Measurements from ENCODE around the gene WWOX. TPM values are rescaled to one million over a fixed set of nuclear protein-coding genes. Genes with fewer than 3 reads are reported as not detected.

The WWOX gene
- total RNA-seq, 1 donor from 2014 or later, result 28.2 TPM

- no peaks in the 10 kb centered on the region for H3K9me3 Mint-ChIP-seq
- no peaks in the 10 kb centered on the region for H3K27me3 Mint-ChIP-seq
- no peaks in the 10 kb centered on the region for H3K36me3 Mint-ChIP-seq
- no peak overlapping the region for H3K4me3 Mint-ChIP-seq
- DNase-seq (ENCODE audit: extremely low spot score, unreplicated experiment), result no peak
- H3K4me1 Mint-ChIP-seq (ENCODE audit: unreplicated experiment), result peaks cover 24% of the 10 kb centered on the region
- no peak overlapping the region for H3K27ac Mint-ChIP-seq
- TF ChIP-seq, protein P1, sequence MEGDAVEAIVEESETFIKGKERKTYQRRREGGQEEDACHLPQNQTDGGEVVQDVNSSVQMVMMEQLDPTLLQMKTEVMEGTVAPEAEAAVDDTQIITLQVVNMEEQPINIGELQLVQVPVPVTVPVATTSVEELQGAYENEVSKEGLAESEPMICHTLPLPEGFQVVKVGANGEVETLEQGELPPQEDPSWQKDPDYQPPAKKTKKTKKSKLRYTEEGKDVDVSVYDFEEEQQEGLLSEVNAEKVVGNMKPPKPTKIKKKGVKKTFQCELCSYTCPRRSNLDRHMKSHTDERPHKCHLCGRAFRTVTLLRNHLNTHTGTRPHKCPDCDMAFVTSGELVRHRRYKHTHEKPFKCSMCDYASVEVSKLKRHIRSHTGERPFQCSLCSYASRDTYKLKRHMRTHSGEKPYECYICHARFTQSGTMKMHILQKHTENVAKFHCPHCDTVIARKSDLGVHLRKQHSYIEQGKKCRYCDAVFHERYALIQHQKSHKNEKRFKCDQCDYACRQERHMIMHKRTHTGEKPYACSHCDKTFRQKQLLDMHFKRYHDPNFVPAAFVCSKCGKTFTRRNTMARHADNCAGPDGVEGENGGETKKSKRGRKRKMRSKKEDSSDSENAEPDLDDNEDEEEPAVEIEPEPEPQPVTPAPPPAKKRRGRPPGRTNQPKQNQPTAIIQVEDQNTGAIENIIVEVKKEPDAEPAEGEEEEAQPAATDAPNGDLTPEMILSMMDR (conservative IDR thresholded peaks at IDR 0.05), result no peak
Measured at GRCh38 chr16:78127130-78127529, 27.7 kb downstream of the WWOX start.

DNA sequence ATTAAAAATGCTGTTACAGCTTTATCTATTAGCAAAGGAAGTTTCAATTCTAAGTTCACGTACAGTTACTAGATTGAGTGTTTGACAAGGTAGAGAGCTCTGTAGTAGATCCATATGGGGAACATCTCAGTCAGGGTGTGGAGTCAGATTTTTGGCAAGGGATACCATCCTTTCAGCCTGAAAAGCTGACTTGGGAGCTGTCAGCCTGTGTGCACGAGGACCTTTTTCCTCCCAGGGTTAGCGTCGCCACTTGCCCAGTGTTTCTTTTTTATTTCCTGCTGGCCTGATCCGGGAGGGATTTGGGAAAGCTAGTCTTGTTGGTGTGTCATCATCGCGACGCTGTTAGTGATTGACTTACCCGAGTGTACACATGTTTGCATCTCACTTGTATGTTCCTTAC, 29.5 kb downstream of the WWOX start:
- DNase-seq (ENCODE audit: extremely low spot score, unreplicated experiment), result no peak
- Mint-ChIP-seq H3K27me3 (no peaks in the 10 kb centered on the region), H3K36me3 (peaks cover 10% of the 10 kb centered on the region), H3K27ac (no peak overlapping the region), H3K4me1 (ENCODE audit: unreplicated experiment) (peaks cover 20% of the 10 kb centered on the region), H3K4me3 (no peak overlapping the region), H3K9me3 (no peaks in the 10 kb centered on the region)
- TF ChIP-seq, protein P1 (conservative IDR thresholded peaks at IDR 0.05), result no peak

- Mint-ChIP-seq H3K4me3 (no peak overlapping the region), H3K9me3 (no peaks in the 10 kb centered on the region), H3K36me3 (peaks cover 11% of the 10 kb centered on the region), H3K4me1 (ENCODE audit: unreplicated experiment) (peaks cover 20% of the 10 kb centered on the region), H3K27me3 (no peaks in the 10 kb centered on the region), H3K27ac (no peak overlapping the region)
- TF ChIP-seq, protein P1 (conservative IDR thresholded peaks at IDR 0.05), result no peak
- no peak for DNase-seq (ENCODE audit: extremely low spot score, unreplicated experiment)
Measured at GRCh38 chr16:78129349-78129748, 29.9 kb downstream of the WWOX start.

DNA sequence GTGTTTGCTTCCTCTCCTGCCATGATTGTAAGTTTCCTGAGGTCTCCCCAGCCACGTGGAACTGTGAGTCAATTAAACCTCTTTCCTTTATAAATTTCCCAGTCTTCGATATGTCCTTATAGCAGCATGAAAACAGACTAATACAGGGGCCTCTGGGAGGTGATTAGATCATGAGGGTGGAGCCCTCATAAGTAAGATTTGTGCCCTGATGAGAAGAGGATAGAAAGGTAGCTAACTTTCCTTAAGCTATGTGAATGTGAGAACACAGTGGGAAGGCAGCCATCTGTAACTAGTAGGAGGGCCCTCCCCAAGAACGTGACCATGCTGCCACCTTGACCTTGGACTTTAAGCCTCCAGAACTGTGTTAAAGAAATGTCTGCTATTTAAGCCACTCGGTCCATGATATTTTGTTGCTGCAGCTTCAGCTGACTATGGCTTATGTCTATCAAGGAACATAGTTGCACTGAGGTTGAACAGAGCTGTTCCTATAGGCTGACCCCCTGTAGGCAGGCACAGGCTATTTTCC, 30.7 kb downstream of the WWOX start:
- Mint-ChIP-seq H3K9me3 (no peaks in the 10 kb centered on the region), H3K36me3 (peaks cover 15% of the 10 kb centered on the region), H3K4me3 (no peak overlapping the region), H3K27me3 (no peaks in the 10 kb centered on the region), H3K4me1 (ENCODE audit: unreplicated experiment) (peaks cover 16% of the 10 kb centered on the region), H3K27ac (no peak overlapping the region)
- TF ChIP-seq, protein P1 (conservative IDR thresholded peaks at IDR 0.05), result no peak
- DNase-seq (ENCODE audit: extremely low spot score, unreplicated experiment), result no peak

GRCh38 chr16:78130950-78131349, 31.5 kb downstream of the WWOX start:
- no peak overlapping the region for H3K4me3 Mint-ChIP-seq

More at GRCh38 chr16:78130950-78131349, 31.5 kb downstream of the WWOX start:
- TF ChIP-seq, protein P1 (conservative IDR thresholded peaks at IDR 0.05), result no peak
- Mint-ChIP-seq H3K27me3 (no peaks in the 10 kb centered on the region), H3K4me1 (ENCODE audit: unreplicated experiment) (peaks cover 16% of the 10 kb centered on the region), H3K36me3 (peaks cover 15% of the 10 kb centered on the region), H3K27ac (no peak overlapping the region), H3K9me3 (no peaks in the 10 kb centered on the region)
- DNase-seq (ENCODE audit: extremely low spot score, unreplicated experiment), result no peak
